Mucosa of descending colon (tissue), 3 donors: ENCODE data around the gene NFIA. TPM values are rescaled to one million over a fixed set of nuclear protein-coding genes. Genes with fewer than 3 reads are reported as not detected.

Experiments used
- ATAC-seq: fragments of 200-7000 bp; cut with Tn5 transposase; one replicate; pipeline ENCODE4 v1.9.1; 2020; ENCODE audit warnings: mild to moderate bottlenecking, moderate library complexity
- DNase-seq, 3 donors: peaks; one replicate each; pipeline ENCODE4 v3.0.0-alpha.2; 2020
- H3K36me3 ChIP-seq: fragments of 200-600 bp; one replicate; pipeline ENCODE4 v1.8.0; 2021; ENCODE audit warnings: low read depth, mild to moderate bottlenecking
- H3K4me1 ChIP-seq: fragments of 200-600 bp; one replicate; pipeline ENCODE4 v1.8.0; 2021; ENCODE audit warnings: low read depth, mild to moderate bottlenecking
- H3K4me3 ChIP-seq: fragments of 200-600 bp; one replicate; pipeline ENCODE4 v1.8.0; 2021; ENCODE audit warnings: mild to moderate bottlenecking
- H3K9me3 ChIP-seq: fragments of 200-600 bp; one replicate; pipeline ENCODE4 v1.8.0; 2021; ENCODE audit warnings: mild to moderate bottlenecking
- intact Hi-C, 2 donors: fragments of 100-400 bp; cut with DNase I in 1 of 2; cut with micrococcal nuclease in 1 of 2; formaldehyde crosslinking; loops; one replicate each; pipeline versions ENCODE4 v1.11.0 to v1.11.1; 2022; cut with DNase I, micrococcal nuclease
- total RNA-seq, 3 donors: library from RNA; stranded (reverse); fragmentation: NEBNext Ultra II Directional in 2 of 3; extraction: Animal tissue kit (Norgen Biotek cat#: 25700) in 2 of 3; gene quantifications; one replicate each; pipeline versions ENCODE4 v1.2.1 to v1.2.4, GENCODE V29; 2021 to 2023
- TF ChIP-seq, protein P1 (sequence below): fragments of 200-600 bp; IDR thresholded peaks from one replicate; pipeline ENCODE4 v1.8.0; 2022; ENCODE audit warnings: antibody characterized with exemption, mild to moderate bottlenecking
- donor health status: DM: no; HTN: no; CAD: no; lungs with moderate emphysema.
- donor health status: DM: no; HTN: no; CAD: no.
- donor health status: DM: no; HTN: yes; CAD: no.

Gene NFIA
- total RNA-seq, 3 donors from 2014 or later, result 46.4 to 145 (median 51.1) TPM

- intact Hi-C loops, result no loop called here
- TF ChIP-seq, protein P1, sequence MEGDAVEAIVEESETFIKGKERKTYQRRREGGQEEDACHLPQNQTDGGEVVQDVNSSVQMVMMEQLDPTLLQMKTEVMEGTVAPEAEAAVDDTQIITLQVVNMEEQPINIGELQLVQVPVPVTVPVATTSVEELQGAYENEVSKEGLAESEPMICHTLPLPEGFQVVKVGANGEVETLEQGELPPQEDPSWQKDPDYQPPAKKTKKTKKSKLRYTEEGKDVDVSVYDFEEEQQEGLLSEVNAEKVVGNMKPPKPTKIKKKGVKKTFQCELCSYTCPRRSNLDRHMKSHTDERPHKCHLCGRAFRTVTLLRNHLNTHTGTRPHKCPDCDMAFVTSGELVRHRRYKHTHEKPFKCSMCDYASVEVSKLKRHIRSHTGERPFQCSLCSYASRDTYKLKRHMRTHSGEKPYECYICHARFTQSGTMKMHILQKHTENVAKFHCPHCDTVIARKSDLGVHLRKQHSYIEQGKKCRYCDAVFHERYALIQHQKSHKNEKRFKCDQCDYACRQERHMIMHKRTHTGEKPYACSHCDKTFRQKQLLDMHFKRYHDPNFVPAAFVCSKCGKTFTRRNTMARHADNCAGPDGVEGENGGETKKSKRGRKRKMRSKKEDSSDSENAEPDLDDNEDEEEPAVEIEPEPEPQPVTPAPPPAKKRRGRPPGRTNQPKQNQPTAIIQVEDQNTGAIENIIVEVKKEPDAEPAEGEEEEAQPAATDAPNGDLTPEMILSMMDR, result no peak
- no peaks in the 10 kb centered on the region for H3K36me3 ChIP-seq
Observed at GRCh38 chr1:61389194-61389925, 307.0 kb downstream of the NFIA start.

GRCh38 chr1:61389926-61390845 lies 307.8 kb downstream of the NFIA start:
- ATAC-seq, result peak; percentile 82
- peaks cover 7% of the 10 kb centered on the region for H3K4me1 ChIP-seq
- intact Hi-C loops, result no loop called here
- TF ChIP-seq, protein P1, result no peak
- no peaks in the 10 kb centered on the region for H3K36me3 ChIP-seq
- no peak overlapping the region for H3K4me3 ChIP-seq
- peaks cover 7% of the 10 kb centered on the region for H3K9me3 ChIP-seq
- DNase-seq, result peak in 1 of 3 donors; percentile 14

More at GRCh38 chr1:61389194-61389925, 307.0 kb downstream of the NFIA start:
- ATAC-seq, result peak; percentile 62
- Histone ChIP-seq H3K4me3 (no peak overlapping the region), H3K9me3 (peaks cover 7% of the 10 kb centered on the region), H3K4me1 (peaks cover 7% of the 10 kb centered on the region)
- no peak for DNase-seq

GRCh38 chr1:61391730-61392129 lies 309.4 kb downstream of the NFIA start:
- H3K4me1 ChIP-seq, result peaks cover 7% of the 10 kb centered on the region
- TF ChIP-seq, protein P1, result no peak
- peaks cover 7% of the 10 kb centered on the region for H3K9me3 ChIP-seq
- H3K4me3 ChIP-seq, result no peak overlapping the region
- no peak for ATAC-seq
- DNase-seq, result no peak
- no peaks in the 10 kb centered on the region for H3K36me3 ChIP-seq
- intact Hi-C loops, result no loop called here

DNA sequence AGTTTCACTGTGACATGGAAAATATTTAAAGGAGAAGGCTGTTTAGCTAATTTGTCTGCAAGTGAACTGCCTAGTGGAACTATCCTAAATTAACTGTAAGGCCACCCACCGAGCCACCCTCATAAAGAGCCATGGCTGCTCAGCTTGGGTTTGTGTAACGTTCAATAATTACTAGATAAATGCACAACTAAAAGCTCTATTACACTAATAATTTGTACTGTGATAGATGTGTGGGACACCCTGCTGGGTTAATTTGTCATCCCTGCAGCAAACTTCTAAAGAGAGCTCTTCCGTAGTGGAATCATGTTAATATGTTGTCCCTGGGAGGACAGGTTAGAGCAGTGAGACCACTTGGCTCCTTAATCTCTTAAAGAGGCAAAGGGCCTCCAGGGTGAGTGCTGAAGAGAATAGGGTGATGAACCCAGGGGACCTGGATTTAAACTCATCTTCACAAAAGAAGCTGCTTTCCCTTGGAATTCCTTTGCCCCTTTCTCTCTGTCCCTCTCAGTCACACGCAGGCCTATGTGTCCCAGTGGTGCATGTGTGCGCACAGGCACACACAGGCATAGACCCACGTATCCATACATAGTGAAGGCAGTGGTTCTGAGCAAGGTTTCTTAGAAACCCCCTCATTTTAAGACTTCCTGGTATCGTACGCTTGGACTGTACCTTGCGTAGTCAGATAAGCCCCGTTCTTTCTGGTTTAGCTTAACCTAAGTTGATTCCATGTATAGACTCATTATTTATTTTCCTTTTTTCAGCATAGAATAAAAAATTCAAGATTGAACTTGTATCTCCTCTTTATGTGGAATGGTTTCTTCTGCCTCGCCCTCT lies 310.3 kb downstream of the NFIA start:
- no peak for ATAC-seq
- intact Hi-C loops, result no loop called here
- Histone ChIP-seq H3K4me1 (peaks cover 7% of the 10 kb centered on the region), H3K36me3 (no peaks in the 10 kb centered on the region), H3K4me3 (no peak overlapping the region), H3K9me3 (peaks cover 7% of the 10 kb centered on the region)
- TF ChIP-seq, protein P1, result no peak
- no peak for DNase-seq

- ATAC-seq, result no peak
- intact Hi-C loops, result no loop called here
- TF ChIP-seq, protein P1, result no peak
Observed at GRCh38 chr1:61393575-61393974, 311.2 kb downstream of the NFIA start.

More at GRCh38 chr1:61393575-61393974, 311.2 kb downstream of the NFIA start:
- DNase-seq, result no peak
- no peak overlapping the region for H3K4me3 ChIP-seq
- peaks cover 7% of the 10 kb centered on the region for H3K4me1 ChIP-seq
- H3K9me3 ChIP-seq, result peaks cover 7% of the 10 kb centered on the region
- H3K36me3 ChIP-seq, result no peaks in the 10 kb centered on the region
